ENCODE results near the gene PNPLA8.

The PNPLA8 gene

GRCh38 chr7:108441392-108441955 lies 84.5 kb downstream of the PNPLA8 start:
- H3K27ac ChIP-seq (ENCODE audit: low read depth, low read length): no peak overlapping the region
- no peaks in the 10 kb centered on the region for H3K36me3 ChIP-seq (ENCODE audit: control insufficient read depth, insufficient read depth, low read length)
- H3K4me1 ChIP-seq (ENCODE audit: control insufficient read depth, insufficient read depth, low read length): no peaks in the 10 kb centered on the region
- no peak overlapping the region for H3K9ac ChIP-seq (ENCODE audit: low read depth, low read length)
- no peaks in the 10 kb centered on the region for H3K9me3 ChIP-seq (ENCODE audit: control insufficient read depth, insufficient read depth, low read length)
- no peak overlapping the region for H3K4me3 ChIP-seq (ENCODE audit: low read depth, low read length)
- H3K27me3 ChIP-seq (ENCODE audit: control insufficient read depth, insufficient read depth, low read length): no peaks in the 10 kb centered on the region

GRCh38 chr7:108440613-108441012 lies 85.3 kb downstream of the PNPLA8 start:
- H3K27me3 ChIP-seq (ENCODE audit: control insufficient read depth, insufficient read depth, low read length): no peaks in the 10 kb centered on the region
- no peak overlapping the region for H3K4me3 ChIP-seq (ENCODE audit: low read depth, low read length)
- no peak overlapping the region for H3K9ac ChIP-seq (ENCODE audit: low read depth, low read length)
- H3K9me3 ChIP-seq (ENCODE audit: control insufficient read depth, insufficient read depth, low read length): no peaks in the 10 kb centered on the region
- no peaks in the 10 kb centered on the region for H3K4me1 ChIP-seq (ENCODE audit: control insufficient read depth, insufficient read depth, low read length)
- no peaks in the 10 kb centered on the region for H3K36me3 ChIP-seq (ENCODE audit: control insufficient read depth, insufficient read depth, low read length)
- no peak overlapping the region for H3K27ac ChIP-seq (ENCODE audit: low read depth, low read length)

- Histone ChIP-seq H3K9ac (ENCODE audit: low read depth, low read length) (no peak overlapping the region), H3K4me1 (ENCODE audit: control insufficient read depth, insufficient read depth, low read length) (no peaks in the 10 kb centered on the region), H3K4me3 (ENCODE audit: low read depth, low read length) (no peak overlapping the region), H3K27me3 (ENCODE audit: control insufficient read depth, insufficient read depth, low read length) (no peaks in the 10 kb centered on the region), H3K27ac (ENCODE audit: low read depth, low read length) (no peak overlapping the region), H3K9me3 (ENCODE audit: control insufficient read depth, insufficient read depth, low read length) (no peaks in the 10 kb centered on the region), H3K36me3 (ENCODE audit: control insufficient read depth, insufficient read depth, low read length) (no peaks in the 10 kb centered on the region)
Measured at GRCh38 chr7:108436906-108437305, 89.0 kb downstream of the PNPLA8 start.

GRCh38 chr7:108434010-108434409 lies 91.9 kb downstream of the PNPLA8 start:
- Histone ChIP-seq H3K4me3 (ENCODE audit: low read depth, low read length) (no peak overlapping the region), H3K27ac (ENCODE audit: low read depth, low read length) (no peak overlapping the region), H3K4me1 (ENCODE audit: control insufficient read depth, insufficient read depth, low read length) (no peaks in the 10 kb centered on the region), H3K9ac (ENCODE audit: low read depth, low read length) (no peak overlapping the region), H3K9me3 (ENCODE audit: control insufficient read depth, insufficient read depth, low read length) (no peaks in the 10 kb centered on the region), H3K27me3 (ENCODE audit: control insufficient read depth, insufficient read depth, low read length) (no peaks in the 10 kb centered on the region), H3K36me3 (ENCODE audit: control insufficient read depth, insufficient read depth, low read length) (no peaks in the 10 kb centered on the region)

GRCh38 chr7:108431099-108431498 lies 94.8 kb downstream of the PNPLA8 start:
- H3K4me3 ChIP-seq (ENCODE audit: low read depth, low read length): no peak overlapping the region
- no peak overlapping the region for H3K27ac ChIP-seq (ENCODE audit: low read depth, low read length)
- no peak overlapping the region for H3K9ac ChIP-seq (ENCODE audit: low read depth, low read length)
- H3K9me3 ChIP-seq (ENCODE audit: control insufficient read depth, insufficient read depth, low read length): no peaks in the 10 kb centered on the region
- no peaks in the 10 kb centered on the region for H3K36me3 ChIP-seq (ENCODE audit: control insufficient read depth, insufficient read depth, low read length)
- H3K4me1 ChIP-seq (ENCODE audit: control insufficient read depth, insufficient read depth, low read length): no peaks in the 10 kb centered on the region
- no peaks in the 10 kb centered on the region for H3K27me3 ChIP-seq (ENCODE audit: control insufficient read depth, insufficient read depth, low read length)

GRCh38 chr7:108430664-108431063 lies 95.3 kb downstream of the PNPLA8 start:
- Histone ChIP-seq H3K9ac (ENCODE audit: low read depth, low read length) (no peak overlapping the region), H3K9me3 (ENCODE audit: control insufficient read depth, insufficient read depth, low read length) (no peaks in the 10 kb centered on the region), H3K36me3 (ENCODE audit: control insufficient read depth, insufficient read depth, low read length) (no peaks in the 10 kb centered on the region), H3K4me1 (ENCODE audit: control insufficient read depth, insufficient read depth, low read length) (no peaks in the 10 kb centered on the region), H3K27ac (ENCODE audit: low read depth, low read length) (no peak overlapping the region), H3K4me3 (ENCODE audit: low read depth, low read length) (no peak overlapping the region), H3K27me3 (ENCODE audit: control insufficient read depth, insufficient read depth, low read length) (no peaks in the 10 kb centered on the region)

GRCh38 chr7:108427766-108428165 lies 98.2 kb downstream of the PNPLA8 start:
- no peak overlapping the region for H3K27ac ChIP-seq (ENCODE audit: low read depth, low read length)
- H3K9ac ChIP-seq (ENCODE audit: low read depth, low read length): no peak overlapping the region
- H3K4me3 ChIP-seq (ENCODE audit: low read depth, low read length): no peak overlapping the region
- H3K27me3 ChIP-seq (ENCODE audit: control insufficient read depth, insufficient read depth, low read length): no peaks in the 10 kb centered on the region
- H3K9me3 ChIP-seq (ENCODE audit: control insufficient read depth, insufficient read depth, low read length): no peaks in the 10 kb centered on the region
- H3K36me3 ChIP-seq (ENCODE audit: control insufficient read depth, insufficient read depth, low read length): no peaks in the 10 kb centered on the region
- no peaks in the 10 kb centered on the region for H3K4me1 ChIP-seq (ENCODE audit: control insufficient read depth, insufficient read depth, low read length)

GRCh38 chr7:108425714-108426275 lies 100.1 kb downstream of the PNPLA8 start:
- Histone ChIP-seq H3K9me3 (ENCODE audit: control insufficient read depth, insufficient read depth, low read length) (no peaks in the 10 kb centered on the region), H3K4me3 (ENCODE audit: low read depth, low read length) (no peak overlapping the region), H3K4me1 (ENCODE audit: control insufficient read depth, insufficient read depth, low read length) (no peaks in the 10 kb centered on the region), H3K9ac (ENCODE audit: low read depth, low read length) (no peak overlapping the region), H3K27me3 (ENCODE audit: control insufficient read depth, insufficient read depth, low read length) (no peaks in the 10 kb centered on the region), H3K36me3 (ENCODE audit: control insufficient read depth, insufficient read depth, low read length) (no peaks in the 10 kb centered on the region), H3K27ac (ENCODE audit: low read depth, low read length) (no peak overlapping the region)

GRCh38 chr7:108424013-108424412 lies 101.9 kb downstream of the PNPLA8 start:
- H3K9me3 ChIP-seq (ENCODE audit: control insufficient read depth, insufficient read depth, low read length): no peaks in the 10 kb centered on the region
- no peak overlapping the region for H3K27ac ChIP-seq (ENCODE audit: low read depth, low read length)
- no peaks in the 10 kb centered on the region for H3K36me3 ChIP-seq (ENCODE audit: control insufficient read depth, insufficient read depth, low read length)
- no peaks in the 10 kb centered on the region for H3K27me3 ChIP-seq (ENCODE audit: control insufficient read depth, insufficient read depth, low read length)
- no peak overlapping the region for H3K9ac ChIP-seq (ENCODE audit: low read depth, low read length)
- H3K4me3 ChIP-seq (ENCODE audit: low read depth, low read length): no peak overlapping the region
- H3K4me1 ChIP-seq (ENCODE audit: control insufficient read depth, insufficient read depth, low read length): peaks cover 4% of the 10 kb centered on the region; the same call in 1 of the 2 replicates

- Histone ChIP-seq H3K27ac (ENCODE audit: low read depth, low read length) (no peak overlapping the region), H3K36me3 (ENCODE audit: control insufficient read depth, insufficient read depth, low read length) (no peaks in the 10 kb centered on the region), H3K4me1 (ENCODE audit: control insufficient read depth, insufficient read depth, low read length) (peaks cover 4% of the 10 kb centered on the region; the same call in 1 of the 2 replicates), H3K9ac (ENCODE audit: low read depth, low read length) (no peak overlapping the region), H3K27me3 (ENCODE audit: control insufficient read depth, insufficient read depth, low read length) (no peaks in the 10 kb centered on the region), H3K4me3 (ENCODE audit: low read depth, low read length) (no peak overlapping the region), H3K9me3 (ENCODE audit: control insufficient read depth, insufficient read depth, low read length) (no peaks in the 10 kb centered on the region)
Measured at GRCh38 chr7:108423089-108423989, 102.6 kb downstream of the PNPLA8 start.

GRCh38 chr7:108421720-108422331 lies 104.1 kb downstream of the PNPLA8 start:
- Histone ChIP-seq H3K9ac (ENCODE audit: low read depth, low read length) (no peak overlapping the region), H3K9me3 (ENCODE audit: control insufficient read depth, insufficient read depth, low read length) (no peaks in the 10 kb centered on the region), H3K4me1 (ENCODE audit: control insufficient read depth, insufficient read depth, low read length) (peaks cover 4% of the 10 kb centered on the region; the same call in 1 of the 2 replicates), H3K27me3 (ENCODE audit: control insufficient read depth, insufficient read depth, low read length) (no peaks in the 10 kb centered on the region), H3K27ac (ENCODE audit: low read depth, low read length) (no peak overlapping the region), H3K4me3 (ENCODE audit: low read depth, low read length) (no peak overlapping the region), H3K36me3 (ENCODE audit: control insufficient read depth, insufficient read depth, low read length) (no peaks in the 10 kb centered on the region)
